Neural cell (in vitro differentiated cells): Measurements from ENCODE around the gene MCC. TPM values are rescaled to one million over a fixed set of nuclear protein-coding genes. Genes with fewer than 3 reads are reported as not detected.

ENCODE experiments used
- H2AFZ ChIP-seq: fragments of 200-600, 300-800 bp; sonication (generic), shearing (Covaris generic); 2 replicates; pipeline ENCODE4 v1.6.0; 2014; ENCODE audit warnings: low read depth, mild to moderate bottlenecking, antibody characterized with exemption, low read length, moderate library complexity
- H3F3A ChIP-seq: fragments of 200-600 bp; shearing (Covaris generic); 2 replicates; pipeline ENCODE4 v1.6.1; 2016; ENCODE audit warnings: mild to moderate bottlenecking, moderate library complexity, mixed read lengths, antibody characterized with exemption, low read length; ENCODE audit not compliant: insufficient read depth, poor library complexity, severe bottlenecking
- H3K27ac ChIP-seq: fragments of 200-600, 300-800 bp; sonication (generic), shearing (Covaris generic); 2 replicates; pipeline ENCODE4 v1.5.1; 2014; ENCODE audit warnings: mild to moderate bottlenecking, low read length, moderate library complexity
- H3K27me3 ChIP-seq: fragments of 300-800, 200-600 bp; sonication (generic), shearing (Covaris generic); 2 replicates; pipeline ENCODE4 v1.6.0; 2014; ENCODE audit warnings: mild to moderate bottlenecking, low read depth, low read length, moderate library complexity; ENCODE audit not compliant: insufficient read depth
- H3K36me3 ChIP-seq: fragments of 300-800, 200-600 bp; sonication (generic), shearing (Covaris generic); 2 replicates; pipeline ENCODE4 v1.5.1; 2014; ENCODE audit warnings: mild to moderate bottlenecking, antibody characterized with exemption, low read length, moderate library complexity; ENCODE audit not compliant: insufficient read depth
- H3K4me2 ChIP-seq: fragments of 300-800, 200-600 bp; sonication (generic), shearing (Covaris generic); 2 replicates; pipeline ENCODE4 v1.6.0; 2014; ENCODE audit warnings: mild to moderate bottlenecking, low read length
- H3K4me3 ChIP-seq: fragments of 300-800, 200-600 bp; sonication (generic), shearing (Covaris generic); 2 replicates; pipeline ENCODE4 v1.5.1; 2014; ENCODE audit warnings: mild to moderate bottlenecking, low read length, moderate library complexity
- H3K79me2 ChIP-seq: fragments of 200-600 bp; shearing (Covaris generic); replicated peaks from 2 replicates; pipeline ENCODE4 v1.6.0; 2014; ENCODE audit warnings: mild to moderate bottlenecking, low read length, moderate library complexity; ENCODE audit not compliant: insufficient read depth
- H3K9ac ChIP-seq: fragments of 300-800, 200-600 bp; sonication (generic), shearing (Covaris generic); 2 replicates; pipeline ENCODE4 v1.6.1; 2016; ENCODE audit warnings: mild to moderate bottlenecking, low read length, mixed read lengths
- H3K9me2 ChIP-seq: fragments of 200-600 bp; shearing (Covaris generic); 2 replicates; pipeline ENCODE4 v1.6.1; 2016; ENCODE audit warnings: mild to moderate bottlenecking, low read length, mixed read lengths; ENCODE audit not compliant: insufficient read depth
- H3K9me3 ChIP-seq: fragments of 200-600, 300-800 bp; sonication (generic), shearing (Covaris generic); 2 replicates; pipeline ENCODE4 v1.6.1; 2016; ENCODE audit warnings: mild to moderate bottlenecking, mixed run types, low read length, moderate library complexity, mixed read lengths
- H4K20me1 ChIP-seq: fragments of 200-600 bp; shearing (Covaris generic); 2 replicates; pipeline ENCODE4 v1.6.1; 2016; ENCODE audit warnings: mild to moderate bottlenecking, mixed run types; ENCODE audit not compliant: insufficient read depth
- CTCF ChIP-seq: fragments of 450-650 bp; IDR thresholded peaks from 2 replicates; pipeline ENCODE4 v1.5.1; 2014; ENCODE audit warnings: antibody characterized with exemption, mild to moderate bottlenecking, moderate library complexity; ENCODE audit not compliant: poor library complexity, severe bottlenecking
- EP300 ChIP-seq: fragments of 450-650 bp; conservative IDR thresholded peaks from 2 replicates; pipeline ENCODE4 v1.6.1; 2014; ENCODE audit warnings: antibody characterized with exemption, mild to moderate bottlenecking, moderate library complexity; ENCODE audit not compliant: poor library complexity, severe bottlenecking
- EZH2 ChIP-seq: fragments of 200-600, 300-800 bp; shearing (Covaris generic), sonication (generic); IDR thresholded peaks from 2 replicates; pipeline ENCODE4 v1.6.1; 2014; ENCODE audit warnings: antibody characterized with exemption, low read length, borderline replicate concordance, mild to moderate bottlenecking; ENCODE audit not compliant: insufficient read depth, poor library complexity, severe bottlenecking
- MXI1 ChIP-seq: fragments of 450-650 bp; conservative IDR thresholded peaks from 2 replicates; pipeline ENCODE4 v1.6.1; 2014; ENCODE audit warnings: antibody characterized with exemption, mild to moderate bottlenecking; ENCODE audit not compliant: poor library complexity, severe bottlenecking
- POLR2AphosphoS5 ChIP-seq: IDR thresholded peaks from 2 replicates; pipeline ENCODE4 v1.6.1; 2012
- RAD21 ChIP-seq: fragments of 450-650 bp; conservative IDR thresholded peaks from 2 replicates; pipeline ENCODE4 v1.6.1; 2014; ENCODE audit warnings: antibody characterized with exemption, mild to moderate bottlenecking, moderate library complexity
- REST ChIP-seq: IDR thresholded peaks from 2 replicates; pipeline ENCODE4 v1.6.1; 2012; ENCODE audit warnings: borderline replicate concordance
- SMC3 ChIP-seq: fragments of 450-650 bp; conservative IDR thresholded peaks from 2 replicates; pipeline ENCODE4 v1.6.1; 2014; ENCODE audit warnings: antibody characterized with exemption, mild to moderate bottlenecking, moderate library complexity; ENCODE audit not compliant: poor library complexity
- TAF1 ChIP-seq: IDR thresholded peaks from 2 replicates; pipeline ENCODE4 v1.6.1; 2012; ENCODE audit warnings: low read depth
- polyA plus RNA-seq: library from polyadenylated mRNA; depleted of rRNA; stranded (reverse); fragments of >200 nt; gene quantifications from 2 replicates; pipeline ENCODE4 v1.2.3, GENCODE V29; 2014

The MCC gene
- polyA plus RNA-seq, 1 donor from 2014 or later, result 2.2 TPM

- TF ChIP-seq REST (no peak), EZH2 (no peak), TAF1 (no peak), SMC3 (no peak), MXI1 (no peak), CTCF (no peak), RAD21 (no peak), EP300 (no peak), POLR2AphosphoS5 (no peak)
These were observed 354.9 kb downstream of the MCC start for GRCh38 chr5:113133211-113133975.

GRCh38 chr5:113132564-113132963 is 355.7 kb downstream of the MCC start:
- no peaks in the 10 kb centered on the region for H3K79me2 ChIP-seq

More at GRCh38 chr5:113133211-113133975, 354.9 kb downstream of the MCC start:
- H3K4me2 ChIP-seq, result no peak overlapping the region
- H3F3A ChIP-seq, result no peaks in the 10 kb centered on the region
- no peaks in the 10 kb centered on the region for H3K27me3 ChIP-seq
- no peak overlapping the region for H3K9ac ChIP-seq
- H3K9me3 ChIP-seq, result no peaks in the 10 kb centered on the region
- H3K9me2 ChIP-seq, result no peaks in the 10 kb centered on the region
- no peak overlapping the region for H3K4me3 ChIP-seq
- no peaks in the 10 kb centered on the region for H4K20me1 ChIP-seq
- H2AFZ ChIP-seq, result no peak overlapping the region
- no peaks in the 10 kb centered on the region for H3K36me3 ChIP-seq
- H3K79me2 ChIP-seq, result no peaks in the 10 kb centered on the region
- H3K27ac ChIP-seq, result no peak overlapping the region

More at GRCh38 chr5:113132564-113132963, 355.7 kb downstream of the MCC start:
- Histone ChIP-seq H3K9me2 (no peaks in the 10 kb centered on the region), H3K4me2 (no peak overlapping the region), H3K4me3 (no peak overlapping the region), H3F3A (no peaks in the 10 kb centered on the region), H3K36me3 (no peaks in the 10 kb centered on the region), H3K9me3 (no peaks in the 10 kb centered on the region), H2AFZ (no peak overlapping the region), H4K20me1 (no peaks in the 10 kb centered on the region), H3K27me3 (no peaks in the 10 kb centered on the region), H3K9ac (no peak overlapping the region), H3K27ac (no peak overlapping the region)
- TF ChIP-seq RAD21 (no peak), REST (no peak), EP300 (no peak), EZH2 (no peak)
